Transverse colon (tissue), 4 donors: ENCODE results near the gene LRRC8C. TPM values are rescaled to one million over a fixed set of nuclear protein-coding genes. Genes with fewer than 3 reads are reported as not detected.
"Not testable (repeated sequence)": the region's sequence is repeated elsewhere in the genome, so short reads cannot be mapped to it uniquely, and the experiment has no call there.

Experiments
- DNase-seq: peaks from one replicate; pipeline ENCODE4 v3.0.0-alpha.2; 2019
- H3K27ac ChIP-seq, 4 donors: fragments of 200-600 bp; sonication (generic); 2 replicates each; pipeline ENCODE4 v1.5.1; 2016 to 2018; ENCODE audit warnings: inconsistent platforms in 4 of 4
- H3K27me3 ChIP-seq: fragments of 200-600 bp; sonication (generic); 2 replicates; pipeline ENCODE4 v1.5.1; 2017; ENCODE audit warnings: inconsistent platforms
- H3K36me3 ChIP-seq, 4 donors: fragments of 200-600 bp; sonication (generic); 2 replicates each; pipeline ENCODE4 v1.5.1; 2017 to 2019; ENCODE audit warnings: inconsistent platforms in 4 of 4
- H3K4me1 ChIP-seq, 4 donors: fragments of 200-600 bp; sonication (generic); 2 replicates each; pipeline ENCODE4 v1.5.1; 2017 to 2020; ENCODE audit warnings: inconsistent platforms in 4 of 4
- H3K4me3 ChIP-seq, 4 donors: fragments of 200-600 bp; sonication (generic); 1 replicate in 1 of 4; 2 replicates in 3 of 4; pipeline versions ENCODE4 v1.5.1 to v1.6.1; 2017 to 2019; ENCODE audit warnings: inconsistent platforms in 4 of 4
- H3K9me3 ChIP-seq, 2 donors: fragments of 200-600 bp; sonication (generic); 2 replicates each; pipeline ENCODE4 v1.5.1; 2017 to 2019; ENCODE audit warnings: inconsistent platforms in 2 of 2
- CTCF ChIP-seq, 5 experiments: fragments of 200-600 bp in 3 of 5; fragments of 450-650 bp in 2 of 5; sonication (generic) in 3 of 5; IDR thresholded peaks; 1 replicate in 2 of 5; 2 replicates in 3 of 5; pipeline ENCODE4 v1.5.1; 2016 to 2017; ENCODE audit warnings: antibody characterized with exemption in 5 of 5, inconsistent platforms in 3 of 5, mild to moderate bottlenecking in 2 of 5, moderate library complexity in 1 of 5
- EP300 ChIP-seq: sonication (generic); formaldehyde crosslinking; IDR thresholded peaks from one replicate; pipeline ENCODE4 v1.6.1; 2017; ENCODE audit warnings: antibody characterized with exemption, low read depth
- POLR2A ChIP-seq: fragments of 450-650 bp; IDR thresholded peaks from one replicate; pipeline ENCODE4 v1.6.1; 2016; ENCODE audit warnings: antibody characterized with exemption, mild to moderate bottlenecking, moderate library complexity
- POLR2AphosphoS5 ChIP-seq, 3 donors: sonication (generic); formaldehyde crosslinking; IDR thresholded peaks; one replicate each; pipeline ENCODE4 v1.6.1; 2016; ENCODE audit warnings: antibody characterized with exemption in 3 of 3
- WGBS, 2 donors: methylation state at CpG; one replicate each; pipeline ENCODE4 v1.1.5; 2018; ENCODE audit warnings: low coverage in 1 of 2; 5-methylcytosine and 5-hydroxymethylcytosine counted together
- in situ Hi-C, 4 donors: fragments of 200-750 bp; cut with MboI; loops; one replicate each; pipeline versions ENCODE4 v1.15.0 to v1.15.1; 2017; ENCODE audit warnings: low sequenced_read_pairs in 3 of 4, low pct_ligation_motif_present in 1 of 4, low pct_unique_long_range_greater_than_20kb in 1 of 4
- intact Hi-C: fragments of 100-400 bp; cut with DNase I; formaldehyde crosslinking; loops from one replicate; pipeline ENCODE4 v1.15.1; 2023; ENCODE audit warnings: low total_unique reads
- total RNA-seq, 4 donors: library from RNA; depleted of rRNA; stranded (reverse); fragments of >200 nt; gene quantifications; one replicate each; pipeline ENCODE4 v1.1.0, GENCODE V29; 2016

The LRRC8C gene
- total RNA-seq, 4 donors from 2014 or later, result 2.4 to 4.4 (median 2.7) TPM

GRCh38 chr1:89624715-89625323 lies 8.1 kb upstream of the LRRC8C start:
- WGBS, 2 donors, result 89 to 94% methylated on average over 4 of the region's 4 CpGs
- TF ChIP-seq EP300 (no peak), POLR2AphosphoS5 (IDR thresholded peaks at IDR 0.05) (no peak), CTCF (IDR thresholded peaks at IDR 0.05) (no peak), POLR2A (no peak)
- intact Hi-C loops, result no loop called here

GRCh38 chr1:89627596-89627962 lies 5.3 kb upstream of the LRRC8C start:
- H3K27ac ChIP-seq, result no peak overlapping the region
- intact Hi-C loops, result no loop called here
- H3K27me3 ChIP-seq, result no peaks in the 10 kb centered on the region
- H3K9me3 ChIP-seq, result no peaks in the 10 kb centered on the region
- in situ Hi-C loops, result loop anchor here (10.0 to 25.0 kb wide), 3 partner anchors 135 to 360 kb away; partner anchors contain the start of gene ZNF326 (in 1 of the 4)
- H3K4me1 ChIP-seq, result peaks cover 0 to 9% (median 6%) of the 10 kb centered on the region in 4 donors
- TF ChIP-seq POLR2A, result no peak
- TF ChIP-seq CTCF (IDR thresholded peaks at IDR 0.05), result no peak
- TF ChIP-seq EP300, result no peak
- no peak for TF ChIP-seq POLR2AphosphoS5 (IDR thresholded peaks at IDR 0.05)
- no peaks in the 10 kb centered on the region for H3K36me3 ChIP-seq
- no peak for DNase-seq
- H3K4me3 ChIP-seq, result no peak overlapping the region

More at GRCh38 chr1:89624715-89625323, 8.1 kb upstream of the LRRC8C start:
- Histone ChIP-seq H3K4me3 (no peak overlapping the region), H3K36me3 (no peaks in the 10 kb centered on the region), H3K4me1 (no peaks in the 10 kb centered on the region), H3K9me3 (no peaks in the 10 kb centered on the region), H3K27ac (no peak overlapping the region), H3K27me3 (no peaks in the 10 kb centered on the region)
- DNase-seq, result no peak
- in situ Hi-C loops, result loop anchor here (10.0 to 25.0 kb wide), 3 partner anchors 137 to 362 kb away; partner anchors contain the start of gene ZNF326 (in 1 of the 4)

- Histone ChIP-seq H3K4me1 (peaks cover 0 to 15% (median 14%) of the 10 kb centered on the region in 4 donors), H3K9me3 (no peaks in the 10 kb centered on the region), H3K4me3 (no peak overlapping the region), H3K36me3 (no peaks in the 10 kb centered on the region), H3K27ac (no peak overlapping the region), H3K27me3 (peaks cover 6% of the 10 kb centered on the region)
- TF ChIP-seq CTCF (IDR thresholded peaks at IDR 0.05) (no peak), POLR2A (no peak), EP300 (no peak), POLR2AphosphoS5 (IDR thresholded peaks at IDR 0.05) (no peak)
- in situ Hi-C loops, result loop anchor here (10.0 to 25.0 kb wide), 3 partner anchors 133 to 358 kb away; partner anchors contain the start of gene ZNF326 (in 1 of the 4)
- WGBS, 2 donors, result 66 to 73% methylated on average over 2 of the region's 2 CpGs
- intact Hi-C loops, result no loop called here
- no peak for DNase-seq
Observed at GRCh38 chr1:89629146-89629545, 3.8 kb upstream of the LRRC8C start.

- H3K9me3 ChIP-seq, H3K27ac ChIP-seq, intact Hi-C loops, DNase-seq, H3K36me3 ChIP-seq, H3K4me3 ChIP-seq, H3K27me3 ChIP-seq: not testable (repeated sequence)
- WGBS, 2 donors, result 80 to 91% methylated on average over 1 to 2 of the region's 2 CpGs
- H3K4me1 ChIP-seq, result peaks cover 0 to 17% (median 14%) of the 10 kb centered on the region in 4 donors
- in situ Hi-C loops, result loop anchor here (10.0 to 25.0 kb wide), 3 partner anchors 133 to 358 kb away; partner anchors contain the start of gene ZNF326 (in 1 of the 4)
Observed at GRCh38 chr1:89629600-89629999, 3.3 kb upstream of the LRRC8C start.
